Upper lobe of right lung (tissue), 1 donor: ENCODE data around the gene PICALM. TPM values are rescaled to one million over a fixed set of nuclear protein-coding genes. Genes with fewer than 3 reads are reported as not detected.

ENCODE experiments used
- ATAC-seq: fragments of 200-7000 bp; cut with Tn5 transposase; one replicate; pipeline ENCODE4 v1.9.1; 2020; ENCODE audit warnings: mild to moderate bottlenecking, moderate library complexity
- DNase-seq: peaks from one replicate; pipeline ENCODE4 v3.0.0-alpha.2; 2020
- H3K27ac ChIP-seq: fragments of 200-600 bp; one replicate; pipeline ENCODE4 v1.8.0; 2022
- H3K27me3 ChIP-seq: fragments of 200-600 bp; one replicate; pipeline ENCODE4 v1.8.0; 2022; ENCODE audit warnings: mild to moderate bottlenecking
- H3K36me3 ChIP-seq: fragments of 200-600 bp; one replicate; pipeline ENCODE4 v1.8.0; 2022
- H3K4me1 ChIP-seq: fragments of 200-600 bp; one replicate; pipeline ENCODE4 v1.8.0; 2022
- H3K4me3 ChIP-seq: fragments of 200-600 bp; one replicate; pipeline ENCODE4 v1.8.0; 2022; ENCODE audit warnings: mild to moderate bottlenecking
- H3K9me3 ChIP-seq: fragments of 200-600 bp; one replicate; pipeline ENCODE4 v1.8.0; 2022
- intact Hi-C: fragments of 100-400 bp; cut with DNase I; formaldehyde crosslinking; loops from one replicate; pipeline ENCODE4 v1.11.0; 2022
- total RNA-seq: library from RNA; stranded (reverse); fragmentation: NEBNext Ultra II Directional; extraction: Animal tissue kit (Norgen Biotek cat#: 25700); gene quantifications from one replicate; pipeline ENCODE4 v1.2.1, GENCODE V29; 2021
- TF ChIP-seq, protein P1 (sequence below): fragments of 200-600 bp; IDR thresholded peaks from one replicate; pipeline ENCODE4 v1.8.0; 2022; ENCODE audit warnings: antibody characterized with exemption
- donor health status: DM: no; HTN: yes; CAD: no; lungs with severe emphysema.

The PICALM gene
- total RNA-seq, 1 donor from 2014 or later: 193 TPM

DNA sequence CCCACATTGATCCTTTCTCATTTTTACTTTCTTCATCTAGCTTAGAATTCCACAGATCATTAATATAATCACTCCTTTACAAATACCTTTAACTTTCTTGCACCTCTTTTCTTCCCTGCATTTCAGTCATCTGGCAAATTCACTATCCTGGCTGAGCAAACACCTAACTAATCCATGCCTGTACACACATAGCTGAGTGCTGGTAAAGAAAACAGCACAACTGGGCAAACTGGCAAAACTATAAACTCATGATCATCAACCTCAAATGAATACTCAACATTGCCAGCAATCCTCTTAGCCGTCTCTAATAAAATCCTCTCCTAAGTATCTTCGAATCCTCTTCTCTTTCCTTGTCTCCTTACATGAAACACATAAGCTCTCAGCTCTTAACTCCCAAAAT is 52.4 kb downstream of the PICALM start:
- Histone ChIP-seq H3K27me3 (no peaks in the 10 kb centered on the region), H3K9me3 (no peaks in the 10 kb centered on the region), H3K4me1 (no peaks in the 10 kb centered on the region), H3K27ac (no peak overlapping the region), H3K4me3 (no peak overlapping the region), H3K36me3 (peaks cover 65% of the 10 kb centered on the region)
- TF ChIP-seq, protein P1, sequence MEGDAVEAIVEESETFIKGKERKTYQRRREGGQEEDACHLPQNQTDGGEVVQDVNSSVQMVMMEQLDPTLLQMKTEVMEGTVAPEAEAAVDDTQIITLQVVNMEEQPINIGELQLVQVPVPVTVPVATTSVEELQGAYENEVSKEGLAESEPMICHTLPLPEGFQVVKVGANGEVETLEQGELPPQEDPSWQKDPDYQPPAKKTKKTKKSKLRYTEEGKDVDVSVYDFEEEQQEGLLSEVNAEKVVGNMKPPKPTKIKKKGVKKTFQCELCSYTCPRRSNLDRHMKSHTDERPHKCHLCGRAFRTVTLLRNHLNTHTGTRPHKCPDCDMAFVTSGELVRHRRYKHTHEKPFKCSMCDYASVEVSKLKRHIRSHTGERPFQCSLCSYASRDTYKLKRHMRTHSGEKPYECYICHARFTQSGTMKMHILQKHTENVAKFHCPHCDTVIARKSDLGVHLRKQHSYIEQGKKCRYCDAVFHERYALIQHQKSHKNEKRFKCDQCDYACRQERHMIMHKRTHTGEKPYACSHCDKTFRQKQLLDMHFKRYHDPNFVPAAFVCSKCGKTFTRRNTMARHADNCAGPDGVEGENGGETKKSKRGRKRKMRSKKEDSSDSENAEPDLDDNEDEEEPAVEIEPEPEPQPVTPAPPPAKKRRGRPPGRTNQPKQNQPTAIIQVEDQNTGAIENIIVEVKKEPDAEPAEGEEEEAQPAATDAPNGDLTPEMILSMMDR: no peak
- DNase-seq (no peak), ATAC-seq (no peak)
- intact Hi-C loops: no loop called here

DNA sequence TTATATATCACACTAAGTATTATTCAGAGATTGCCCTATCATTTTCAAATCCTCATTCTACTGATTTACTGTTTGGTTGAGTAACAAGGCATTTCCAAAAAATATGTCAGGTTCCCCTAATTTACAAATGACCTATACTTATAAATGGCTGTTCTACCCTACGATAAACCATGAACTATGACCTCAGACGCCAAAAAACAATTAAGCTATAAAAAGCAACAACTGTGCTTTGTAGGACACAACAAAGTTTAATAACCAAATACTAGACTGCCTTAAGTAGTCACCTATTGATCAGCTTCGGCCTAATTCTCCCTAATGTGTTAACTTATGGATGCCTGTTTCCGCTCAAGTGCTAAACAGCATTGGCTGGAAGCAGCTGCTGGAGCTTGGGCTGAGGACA is 53.2 kb downstream of the PICALM start:
- H3K4me1 ChIP-seq: no peaks in the 10 kb centered on the region
- H3K27me3 ChIP-seq: no peaks in the 10 kb centered on the region
- no peaks in the 10 kb centered on the region for H3K9me3 ChIP-seq
- peaks cover 70% of the 10 kb centered on the region for H3K36me3 ChIP-seq
- intact Hi-C loops: no loop called here
- H3K4me3 ChIP-seq: no peak overlapping the region
- TF ChIP-seq, protein P1: no peak
- DNase-seq (no peak), ATAC-seq (no peak)
- H3K27ac ChIP-seq: no peak overlapping the region

DNA sequence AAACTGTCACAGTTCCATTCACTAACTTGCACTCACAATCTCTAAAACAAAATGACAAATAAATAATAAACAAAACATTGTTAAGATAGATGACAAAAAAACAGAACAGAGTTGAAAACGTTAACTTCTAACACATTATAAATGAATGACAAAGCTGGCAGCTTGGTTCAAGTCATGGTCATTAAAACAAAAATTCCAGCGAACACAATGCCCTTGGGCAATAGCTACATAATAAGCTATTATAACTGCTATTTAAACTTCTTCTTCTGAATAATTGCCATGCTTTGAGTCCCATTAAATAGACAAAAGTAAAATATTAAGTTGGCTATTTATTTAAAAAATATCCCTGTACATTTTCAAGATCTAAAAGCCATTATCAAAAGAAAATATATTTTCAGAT is 54.7 kb downstream of the PICALM start:
- Histone ChIP-seq H3K27me3 (no peaks in the 10 kb centered on the region), H3K4me1 (no peaks in the 10 kb centered on the region), H3K27ac (no peak overlapping the region), H3K36me3 (peaks cover 70% of the 10 kb centered on the region), H3K4me3 (no peak overlapping the region), H3K9me3 (no peaks in the 10 kb centered on the region)
- TF ChIP-seq, protein P1: no peak
- DNase-seq (no peak), ATAC-seq (no peak)
- intact Hi-C loops: no loop called here

DNA sequence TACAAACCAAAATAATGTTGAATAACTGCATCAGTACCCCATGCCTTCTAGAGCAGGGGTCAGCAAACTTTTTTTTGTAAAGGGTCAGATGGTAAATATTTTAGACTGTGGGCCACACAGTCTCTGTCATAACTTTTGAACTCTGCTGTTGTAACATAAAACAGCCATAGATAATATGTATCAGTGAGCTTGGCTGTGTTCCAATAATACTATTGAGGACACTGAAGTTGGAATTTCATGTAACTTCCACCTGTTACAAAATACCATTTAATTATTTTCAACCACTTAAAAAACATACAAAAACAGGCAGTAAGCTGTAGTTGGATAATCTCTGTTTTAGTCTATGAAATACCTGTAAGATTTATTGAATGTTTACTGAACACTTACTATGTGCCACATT is 55.2 kb downstream of the PICALM start:
- DNase-seq (no peak), ATAC-seq (no peak)
- no peaks in the 10 kb centered on the region for H3K4me1 ChIP-seq
- TF ChIP-seq, protein P1: no peak
- intact Hi-C loops: no loop called here
- peaks cover 70% of the 10 kb centered on the region for H3K36me3 ChIP-seq
- H3K9me3 ChIP-seq: no peaks in the 10 kb centered on the region
- no peaks in the 10 kb centered on the region for H3K27me3 ChIP-seq
- H3K27ac ChIP-seq: no peak overlapping the region
- H3K4me3 ChIP-seq: no peak overlapping the region

DNA sequence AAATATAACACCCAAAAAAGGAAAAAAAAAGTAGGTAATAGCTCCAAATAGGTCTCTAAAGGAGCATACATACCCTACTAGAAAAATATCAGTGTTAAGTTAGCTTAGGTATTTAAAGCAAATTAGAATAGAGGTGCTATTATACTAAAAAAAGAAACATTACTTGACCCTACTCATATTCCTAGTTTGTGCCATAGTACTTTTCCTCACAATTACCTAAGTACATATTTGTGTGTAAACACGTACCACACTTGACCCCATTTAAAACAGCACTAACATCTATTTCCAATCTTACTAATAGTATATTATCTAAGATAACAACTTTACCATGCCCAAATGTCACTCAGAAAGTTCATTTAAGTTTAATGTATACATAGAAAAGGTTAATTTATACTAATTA is 57.7 kb downstream of the PICALM start:
- ATAC-seq: no peak
- Histone ChIP-seq H3K4me3 (no peak overlapping the region), H3K27ac (no peak overlapping the region), H3K27me3 (no peaks in the 10 kb centered on the region), H3K36me3 (peaks cover 84% of the 10 kb centered on the region), H3K9me3 (no peaks in the 10 kb centered on the region), H3K4me1 (no peaks in the 10 kb centered on the region)
- intact Hi-C loops: no loop called here
- DNase-seq: no peak
- TF ChIP-seq, protein P1: no peak

DNA sequence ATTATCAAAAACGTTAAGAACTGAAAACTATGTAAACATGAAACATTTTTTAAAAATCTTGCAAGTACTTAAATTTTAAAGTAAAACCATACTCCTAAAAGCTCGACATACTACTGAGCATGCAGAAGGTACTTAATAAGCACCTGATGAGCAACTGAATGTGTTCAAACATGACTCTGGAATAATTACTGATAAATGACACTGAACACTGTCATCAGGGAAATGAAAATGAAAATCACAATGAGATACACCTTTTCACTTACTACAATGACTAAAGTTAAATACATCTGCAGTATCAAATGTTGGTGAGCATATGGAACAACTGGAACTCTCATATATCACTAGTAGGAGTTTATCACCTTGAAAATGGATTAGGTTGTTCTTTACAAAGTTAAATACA is 65.2 kb downstream of the PICALM start:
- H3K4me1 ChIP-seq: no peaks in the 10 kb centered on the region
- H3K27ac ChIP-seq: no peak overlapping the region
- H3K4me3 ChIP-seq: no peak overlapping the region
- ATAC-seq (no peak), DNase-seq (no peak)
- peaks cover 100% of the 10 kb centered on the region for H3K36me3 ChIP-seq
- H3K9me3 ChIP-seq: no peaks in the 10 kb centered on the region
- H3K27me3 ChIP-seq: no peaks in the 10 kb centered on the region
- TF ChIP-seq, protein P1: no peak
- intact Hi-C loops: no loop called here
